Pons (tissue), 1 donor: Measurements from ENCODE around the gene TRIM73.
"Not testable (repeated sequence)": the region's sequence is repeated elsewhere in the genome, so short reads cannot be mapped to it uniquely, and the experiment has no call there.

Experiments used
- DNase-seq: peaks from one replicate; pipeline ENCODE4 v3.0.0-alpha.2; 2016; ENCODE audit warnings: low spot score

Gene TRIM73

DNA sequence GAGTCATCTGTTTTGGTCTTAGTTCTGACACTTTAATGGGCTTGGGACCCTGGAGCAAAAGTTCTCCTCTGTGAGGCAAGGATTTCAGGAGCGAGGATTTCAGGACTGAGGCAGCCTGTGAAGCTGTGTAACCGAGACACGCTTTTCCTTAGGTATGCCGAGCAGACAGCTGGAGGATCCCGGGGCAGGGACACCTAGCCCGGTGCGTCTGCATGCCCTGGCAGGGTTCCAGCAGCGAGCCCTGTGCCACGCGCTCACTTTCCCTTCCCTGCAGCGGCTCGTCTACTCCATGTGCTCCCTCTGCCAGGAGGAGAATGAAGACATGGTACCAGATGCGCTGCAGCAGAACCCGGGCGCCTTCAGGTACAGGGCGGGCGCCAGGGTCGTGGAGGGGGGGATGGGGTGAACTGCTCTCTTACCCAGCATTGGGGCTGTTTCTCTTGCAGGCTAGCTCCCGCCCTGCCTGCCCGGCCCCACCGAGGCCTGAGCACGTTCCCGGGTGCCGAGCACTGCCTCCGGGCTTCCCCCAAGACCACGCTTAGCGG, 20.5 kb downstream of the TRIM73 start:
- not testable (repeated sequence) for DNase-seq

GRCh38 chr7:75416787-75417186, 21.4 kb downstream of the TRIM73 start:
- DNase-seq, result not testable (repeated sequence)

DNA sequence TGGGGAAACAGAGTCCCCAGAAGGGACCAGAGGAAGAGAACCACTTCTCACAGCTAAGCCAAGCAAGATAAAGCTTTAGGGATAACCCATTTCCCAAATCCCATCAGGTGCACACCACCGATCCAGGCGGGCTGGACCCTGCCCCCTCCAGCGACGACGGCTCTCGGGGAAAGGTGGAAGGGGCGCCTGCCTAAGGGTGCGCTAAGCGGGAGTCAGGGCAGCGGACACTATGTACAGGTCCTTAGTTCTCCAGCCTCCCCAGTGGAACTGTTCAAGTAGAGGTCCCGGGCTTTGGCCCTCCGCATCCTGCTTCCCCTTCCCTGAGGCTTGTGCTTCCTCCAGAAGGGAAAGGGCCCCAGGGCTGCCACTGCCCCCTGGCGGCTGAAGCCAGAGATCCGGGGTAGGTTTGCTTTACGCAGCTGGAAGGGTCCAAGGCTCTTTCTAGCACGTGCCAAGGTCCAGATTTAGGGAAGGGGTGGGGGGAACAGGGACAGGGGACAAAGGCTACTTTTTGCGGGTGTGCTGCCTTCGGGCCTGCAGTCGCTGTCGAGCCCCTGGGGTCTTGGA, 22.9 kb downstream of the TRIM73 start:
- not testable (repeated sequence) for DNase-seq

GRCh38 chr7:75419210-75419609, 23.8 kb downstream of the TRIM73 start:
- not testable (repeated sequence) for DNase-seq

- DNase-seq, result not testable (repeated sequence)
Observed at GRCh38 chr7:75419693-75420092, 24.3 kb downstream of the TRIM73 start.

GRCh38 chr7:75420152-75420551, 24.7 kb downstream of the TRIM73 start:
- not testable (repeated sequence) for DNase-seq

- not testable (repeated sequence) for DNase-seq
Observed at GRCh38 chr7:75421798-75422710, 26.6 kb downstream of the TRIM73 start.

DNA sequence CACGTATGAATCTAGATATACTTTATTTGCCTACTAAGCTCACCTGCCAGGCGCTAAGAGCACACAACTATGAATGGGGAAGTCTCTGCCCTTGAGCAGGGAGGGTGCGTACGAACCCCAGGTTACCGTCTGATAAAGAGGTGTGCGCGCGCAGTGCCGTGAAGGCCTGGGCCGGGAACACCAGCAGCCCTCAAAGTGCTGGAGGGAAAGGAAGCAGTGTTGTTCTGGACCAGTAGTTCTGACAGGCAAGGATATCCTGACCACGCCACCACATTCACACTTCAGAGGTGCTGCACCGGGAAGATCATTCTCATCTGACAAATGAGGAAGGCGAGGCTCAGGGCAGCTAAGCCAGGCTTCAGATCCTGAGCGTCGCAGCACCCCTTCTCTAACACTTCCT, 28.1 kb downstream of the TRIM73 start:
- not testable (repeated sequence) for DNase-seq

DNA sequence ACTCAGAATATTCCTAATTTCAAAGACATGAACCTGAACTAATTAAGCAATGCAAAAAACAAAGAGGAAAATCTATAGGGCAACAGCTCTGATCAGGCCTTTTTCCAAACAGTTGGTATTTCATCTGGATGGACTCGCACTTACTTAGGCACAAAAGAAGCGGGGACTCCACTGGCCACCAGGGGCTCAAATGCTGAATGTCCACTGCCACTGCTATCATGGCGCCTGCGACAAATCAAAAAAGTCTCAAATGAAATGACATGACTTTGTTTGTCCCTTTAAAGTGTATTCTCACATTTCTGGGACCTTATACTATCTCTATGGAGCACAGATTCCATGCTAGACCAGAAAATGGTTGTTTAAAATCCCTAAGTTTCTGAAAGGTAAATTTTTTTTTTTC, 43.6 kb downstream of the TRIM73 start:
- DNase-seq, result not testable (repeated sequence)

- DNase-seq, result not testable (repeated sequence)
Observed at GRCh38 chr7:75442101-75442464, 46.7 kb downstream of the TRIM73 start.

DNA sequence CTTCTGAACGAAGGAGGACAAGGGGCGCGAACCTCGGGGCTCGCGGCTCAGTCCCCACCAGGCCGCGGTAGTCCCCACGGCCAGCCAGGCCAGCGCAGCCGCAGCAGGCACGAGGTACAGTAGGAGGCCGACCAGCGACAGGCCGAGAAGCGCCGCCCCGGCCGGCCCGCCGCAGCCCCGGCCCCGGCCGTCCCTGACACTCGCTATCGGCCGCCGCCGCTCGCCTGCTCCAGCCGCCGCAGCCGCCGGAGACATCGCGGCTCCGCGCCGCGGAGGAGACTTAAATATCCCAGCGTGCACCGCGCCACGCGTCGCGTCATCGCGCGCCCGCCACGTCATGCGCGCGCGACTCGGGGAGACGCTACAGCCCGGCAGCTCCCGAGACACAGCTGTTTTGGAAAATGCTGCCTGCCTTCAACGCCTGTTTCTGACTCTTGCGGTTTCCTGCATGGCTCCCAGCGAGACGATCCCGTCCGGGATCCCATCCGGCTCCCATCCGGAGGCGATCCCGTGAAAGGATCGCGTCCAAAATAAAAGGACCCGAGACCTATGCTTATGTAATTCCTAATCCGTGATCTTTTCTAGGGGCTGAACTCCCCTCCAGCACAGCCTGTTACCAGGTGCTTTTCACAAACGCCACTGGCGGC, 47.2 kb downstream of the TRIM73 start:
- DNase-seq, result not testable (repeated sequence)

DNA sequence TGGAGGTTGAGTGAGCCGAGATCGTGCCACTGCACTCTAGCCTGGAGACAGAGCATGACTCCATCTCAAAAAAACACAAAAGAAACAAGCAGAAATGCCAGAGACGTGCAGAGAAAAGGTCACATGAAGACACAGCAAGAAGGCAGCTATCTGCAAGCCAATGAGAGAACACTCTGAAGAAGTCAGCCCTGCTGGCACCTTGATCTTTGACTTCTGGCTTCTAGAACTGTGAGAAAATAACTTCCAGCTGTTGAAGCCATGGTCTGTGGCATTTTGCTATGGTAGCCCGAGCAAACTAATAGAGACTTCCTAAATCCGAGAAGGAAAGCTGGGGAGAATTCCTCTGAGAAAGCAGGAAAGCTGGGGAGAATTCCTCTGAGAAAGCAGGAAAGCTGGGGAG, 54.5 kb downstream of the TRIM73 start:
- not testable (repeated sequence) for DNase-seq

DNA sequence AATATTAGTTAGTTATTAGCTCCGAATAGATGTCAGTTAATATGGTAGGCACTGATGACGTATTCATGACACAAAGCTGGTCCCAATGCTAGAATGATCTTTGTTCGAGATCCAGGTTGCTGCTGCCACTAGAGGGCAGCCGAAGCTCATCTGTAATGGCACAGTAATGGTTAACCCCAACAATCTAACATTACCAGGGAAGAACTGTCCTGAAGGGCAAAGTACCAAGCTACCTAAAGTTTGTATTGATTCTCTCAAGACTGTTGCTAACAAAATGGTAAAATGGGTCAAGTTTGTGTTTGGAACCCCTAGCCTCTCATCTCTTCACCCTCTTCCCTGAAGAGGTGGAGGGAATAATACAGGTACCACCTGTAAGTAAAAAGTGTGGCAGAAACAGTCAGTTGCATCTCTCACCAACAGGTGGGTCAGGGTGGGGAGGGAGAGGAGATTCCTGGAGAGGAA, 57.1 kb downstream of the TRIM73 start:
- not testable (repeated sequence) for DNase-seq
